ENCODE data around the gene DLK1.

Gene DLK1

GRCh38 chr14:100693877-100694578 is 32.7 kb upstream of the DLK1 start:
- DNase-seq: no peak

GRCh38 chr14:100694579-100695422 is 31.9 kb upstream of the DLK1 start:
- no peak for DNase-seq

GRCh38 chr14:100695423-100695738 is 31.3 kb upstream of the DLK1 start:
- no peak for DNase-seq

- DNase-seq: no peak
These were observed 30.7 kb upstream of the DLK1 start for GRCh38 chr14:100696008-100696407.

- DNase-seq: no peak
These were observed 30.1 kb upstream of the DLK1 start for GRCh38 chr14:100696590-100696989.

GRCh38 chr14:100698066-100698465 is 28.6 kb upstream of the DLK1 start:
- no peak for DNase-seq

- no peak for DNase-seq
These were observed 27.8 kb upstream of the DLK1 start for GRCh38 chr14:100698666-100699448.

GRCh38 chr14:100701314-100701713 is 25.4 kb upstream of the DLK1 start:
- no peak for DNase-seq

GRCh38 chr14:100702590-100702989 is 24.1 kb upstream of the DLK1 start:
- no peak for DNase-seq

- peak; percentile 85 for DNase-seq
These were observed 23.1 kb upstream of the DLK1 start for GRCh38 chr14:100703386-100704220.

GRCh38 chr14:100706200-100706599 is 20.5 kb upstream of the DLK1 start:
- DNase-seq: no peak

- no peak for DNase-seq
These were observed 19.8 kb upstream of the DLK1 start for GRCh38 chr14:100706860-100707259.

- DNase-seq: peak; percentile 93
These were observed 18.0 kb upstream of the DLK1 start for GRCh38 chr14:100708425-100709288.

GRCh38 chr14:100709289-100710284 is 17.1 kb upstream of the DLK1 start:
- DNase-seq: peak; percentile 79

- DNase-seq: no peak
These were observed 16.3 kb upstream of the DLK1 start for GRCh38 chr14:100710391-100710790.

GRCh38 chr14:100710826-100711462 is 15.7 kb upstream of the DLK1 start:
- DNase-seq: no peak

- no peak for DNase-seq
These were observed 15.2 kb upstream of the DLK1 start for GRCh38 chr14:100711493-100711892.

- DNase-seq: no peak
These were observed 14.2 kb upstream of the DLK1 start for GRCh38 chr14:100712490-100712889.

- DNase-seq: no peak
These were observed 13.0 kb upstream of the DLK1 start for GRCh38 chr14:100713705-100714104.

Measured in left hindlimb (tissue), 1 donor.